Measurements from ENCODE around the gene CTNNA2.

The CTNNA2 gene

DNA sequence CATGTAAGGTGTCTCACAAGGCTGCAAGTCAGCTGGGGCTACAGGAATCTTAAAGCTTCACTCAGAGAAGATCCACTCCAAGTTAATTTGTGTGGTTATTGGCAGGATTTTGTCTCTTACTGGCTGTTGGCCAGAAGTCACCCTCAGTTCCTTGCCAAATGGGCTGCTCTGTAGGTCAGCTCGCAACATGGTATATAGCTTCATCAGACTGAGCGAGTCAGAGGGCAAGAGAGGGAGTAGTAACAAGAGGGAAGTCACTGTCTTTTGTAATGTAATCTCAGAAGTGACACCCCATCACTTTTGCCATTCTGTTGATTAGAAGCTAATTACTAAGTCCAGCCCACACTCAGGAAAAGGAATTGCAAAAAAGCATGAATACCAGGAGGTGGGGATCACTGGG is 672.2 kb downstream of the CTNNA2 start:
- no peak overlapping the region for H3K4me3 ChIP-seq (ENCODE audit: low read depth, low read length)

DNA sequence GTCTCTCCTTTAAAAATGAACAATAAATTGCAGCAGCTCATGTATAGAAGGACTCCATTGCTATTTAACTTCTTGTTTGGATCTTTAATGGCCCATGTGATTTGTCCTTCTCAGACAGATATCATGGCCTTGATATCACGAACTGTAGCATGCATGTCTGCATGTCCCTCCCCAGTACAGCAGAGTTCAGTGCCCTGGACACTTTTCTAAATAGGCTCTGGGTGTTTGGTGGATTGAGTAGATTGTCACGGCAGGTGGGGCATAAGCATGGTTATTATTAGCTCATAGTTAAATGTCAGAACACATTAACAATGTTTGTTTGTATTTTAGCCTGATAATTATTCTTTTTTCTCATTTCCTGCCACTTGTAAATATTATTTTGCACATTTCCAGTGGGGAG is 673.4 kb downstream of the CTNNA2 start:
- Histone ChIP-seq H3K27me3 (no peaks in the 10 kb centered on the region), H3K4me3 (ENCODE audit: low read depth, low read length) (no peak overlapping the region), H3K9me3 (no peaks in the 10 kb centered on the region), H3K4me1 (no peaks in the 10 kb centered on the region), H3K36me3 (no peaks in the 10 kb centered on the region)
- TF ChIP-seq, protein P1, sequence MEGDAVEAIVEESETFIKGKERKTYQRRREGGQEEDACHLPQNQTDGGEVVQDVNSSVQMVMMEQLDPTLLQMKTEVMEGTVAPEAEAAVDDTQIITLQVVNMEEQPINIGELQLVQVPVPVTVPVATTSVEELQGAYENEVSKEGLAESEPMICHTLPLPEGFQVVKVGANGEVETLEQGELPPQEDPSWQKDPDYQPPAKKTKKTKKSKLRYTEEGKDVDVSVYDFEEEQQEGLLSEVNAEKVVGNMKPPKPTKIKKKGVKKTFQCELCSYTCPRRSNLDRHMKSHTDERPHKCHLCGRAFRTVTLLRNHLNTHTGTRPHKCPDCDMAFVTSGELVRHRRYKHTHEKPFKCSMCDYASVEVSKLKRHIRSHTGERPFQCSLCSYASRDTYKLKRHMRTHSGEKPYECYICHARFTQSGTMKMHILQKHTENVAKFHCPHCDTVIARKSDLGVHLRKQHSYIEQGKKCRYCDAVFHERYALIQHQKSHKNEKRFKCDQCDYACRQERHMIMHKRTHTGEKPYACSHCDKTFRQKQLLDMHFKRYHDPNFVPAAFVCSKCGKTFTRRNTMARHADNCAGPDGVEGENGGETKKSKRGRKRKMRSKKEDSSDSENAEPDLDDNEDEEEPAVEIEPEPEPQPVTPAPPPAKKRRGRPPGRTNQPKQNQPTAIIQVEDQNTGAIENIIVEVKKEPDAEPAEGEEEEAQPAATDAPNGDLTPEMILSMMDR (IDR thresholded peaks at IDR 0.05; ENCODE audit: low read depth, low read length) = no peak
- DNase-seq = no peak

More for the DNA sequence above, 672.2 kb downstream of the CTNNA2 start:
- no peak for DNase-seq
- no peaks in the 10 kb centered on the region for H3K4me1 ChIP-seq
- TF ChIP-seq, protein P1 (IDR thresholded peaks at IDR 0.05; ENCODE audit: low read depth, low read length) = no peak
- H3K27me3 ChIP-seq = no peaks in the 10 kb centered on the region
- no peaks in the 10 kb centered on the region for H3K36me3 ChIP-seq
- no peaks in the 10 kb centered on the region for H3K9me3 ChIP-seq

DNA sequence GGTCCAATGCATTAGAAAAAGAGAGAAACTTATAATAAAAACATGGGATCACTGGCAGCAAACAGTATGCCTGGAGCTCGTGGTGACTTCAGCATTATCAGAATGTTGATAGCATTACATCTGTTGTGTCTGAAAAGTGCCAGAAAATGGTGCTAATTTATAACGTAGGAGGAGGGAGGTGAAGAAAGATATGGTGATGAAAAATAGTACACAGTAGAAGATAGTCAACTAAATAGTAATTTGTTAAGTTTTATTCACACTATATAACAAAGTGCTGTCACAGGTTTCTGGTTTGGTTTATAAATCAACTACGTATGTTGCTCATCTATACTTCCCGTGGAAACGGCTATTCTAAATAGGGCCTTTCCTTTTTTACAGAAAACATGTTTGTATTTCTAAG is 674.3 kb downstream of the CTNNA2 start:
- Histone ChIP-seq H3K4me1 (no peaks in the 10 kb centered on the region), H3K27me3 (no peaks in the 10 kb centered on the region), H3K36me3 (no peaks in the 10 kb centered on the region), H3K9me3 (no peaks in the 10 kb centered on the region), H3K4me3 (ENCODE audit: low read depth, low read length) (no peak overlapping the region)
- TF ChIP-seq, protein P1 (IDR thresholded peaks at IDR 0.05; ENCODE audit: low read depth, low read length) = no peak
- no peak for DNase-seq

DNA sequence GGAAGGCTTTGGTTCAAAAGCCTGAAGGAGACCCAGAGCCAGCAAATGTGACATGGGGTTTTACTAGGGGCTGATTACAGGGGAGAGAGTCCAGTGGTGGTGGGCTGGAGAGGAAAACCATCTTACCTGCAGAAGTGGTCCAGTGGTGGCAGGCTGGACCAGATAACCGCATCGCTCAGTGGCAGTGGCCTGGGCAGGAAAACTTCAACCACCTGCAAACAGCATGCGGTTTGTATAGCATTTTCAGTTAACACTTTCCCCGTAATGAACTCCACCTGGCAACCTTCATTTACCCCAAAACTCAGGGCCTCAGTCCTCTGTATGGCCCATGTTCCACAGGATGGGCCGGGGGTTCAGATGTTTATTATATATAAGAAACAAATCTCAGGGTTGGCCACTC is 677.3 kb downstream of the CTNNA2 start:
- Histone ChIP-seq H3K4me3 (ENCODE audit: low read depth, low read length) (no peak overlapping the region), H3K4me1 (no peaks in the 10 kb centered on the region), H3K9me3 (no peaks in the 10 kb centered on the region), H3K27me3 (no peaks in the 10 kb centered on the region), H3K36me3 (no peaks in the 10 kb centered on the region)
- DNase-seq = no peak
- TF ChIP-seq, protein P1 (IDR thresholded peaks at IDR 0.05; ENCODE audit: low read depth, low read length) = no peak

DNA sequence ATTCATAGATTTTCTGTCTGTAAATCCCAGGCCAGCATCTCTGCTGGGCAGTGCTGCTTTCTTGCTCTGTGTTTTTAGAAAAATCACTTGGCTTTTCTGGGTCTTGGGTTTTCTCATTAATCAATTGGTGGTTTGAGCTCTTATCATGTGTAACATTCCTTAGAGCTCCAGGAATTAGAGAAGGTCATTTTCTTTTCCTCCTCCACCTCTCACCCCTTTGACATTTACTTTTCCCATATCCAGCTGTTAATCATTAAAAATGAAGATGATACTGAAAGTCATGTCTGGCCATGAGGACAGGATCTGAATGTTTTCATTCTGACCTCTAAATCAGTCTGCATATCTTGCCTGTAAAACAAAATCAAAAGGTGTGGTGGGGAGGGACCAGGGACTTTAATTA is 680.7 kb downstream of the CTNNA2 start:
- TF ChIP-seq, protein P1 (IDR thresholded peaks at IDR 0.05; ENCODE audit: low read depth, low read length) = no peak
- DNase-seq = no peak
- no peaks in the 10 kb centered on the region for H3K27me3 ChIP-seq
- H3K36me3 ChIP-seq = no peaks in the 10 kb centered on the region
- H3K4me1 ChIP-seq = no peaks in the 10 kb centered on the region
- no peaks in the 10 kb centered on the region for H3K9me3 ChIP-seq
- no peak overlapping the region for H3K4me3 ChIP-seq (ENCODE audit: low read depth, low read length)

DNA sequence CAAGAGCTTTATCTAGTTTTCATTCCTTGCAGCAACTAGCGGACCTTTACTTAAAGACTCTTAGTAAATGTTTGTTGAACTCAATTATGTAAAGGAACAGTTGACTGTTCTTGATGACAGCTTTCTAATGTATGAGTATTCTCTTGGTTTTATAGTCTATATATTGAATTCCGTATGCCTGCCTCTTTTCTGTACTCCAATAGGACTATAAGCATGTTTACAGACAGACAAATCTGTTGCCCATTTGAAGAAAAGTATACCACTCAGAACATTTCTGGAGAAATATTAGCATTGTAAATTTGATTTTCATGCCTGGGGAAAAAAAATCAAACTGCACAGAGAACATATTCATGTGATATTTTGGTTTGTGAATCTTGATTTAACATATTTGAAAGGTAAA is 682.2 kb downstream of the CTNNA2 start:
- no peaks in the 10 kb centered on the region for H3K9me3 ChIP-seq
- TF ChIP-seq, protein P1 (IDR thresholded peaks at IDR 0.05; ENCODE audit: low read depth, low read length) = no peak
- H3K4me3 ChIP-seq (ENCODE audit: low read depth, low read length) = no peak overlapping the region
- no peaks in the 10 kb centered on the region for H3K4me1 ChIP-seq
- no peak for DNase-seq
- no peaks in the 10 kb centered on the region for H3K36me3 ChIP-seq
- no peaks in the 10 kb centered on the region for H3K27me3 ChIP-seq

All from BE2C (cell line).